K562 (cell line): ENCODE results near the gene YWHAB. TPM values are rescaled to one million over a fixed set of nuclear protein-coding genes. Genes with fewer than 3 reads are reported as not detected.

Experiments used
- ATAC-seq: fragments of 200-7000 bp; cut with Tn5 transposase; 3 replicates; pipeline ENCODE4 v1.9.1; 2020; ENCODE audit warnings: moderate library complexity
- BruUV-seq: library from RNA; stranded (reverse); fragments of 400-500 nt; replicated peaks from 2 replicates; lab custom pipeline; 2021; lab: Mats Ljungman, UMichigan
- CTCF ChIA-PET: fragments of 300-600 bp; formaldehyde crosslinking; extraction: SDS; loops from one replicate; lab custom pipeline; 2021; ENCODE audit warnings: low intra/inter-chr PET ratio; lab: Yijun Ruan, JAX
- POLR2A ChIA-PET: fragments of 300-600, 350-650 bp; sonication (Branson Sonifier 250); formaldehyde crosslinking; extraction: SDS; loops from one replicate; lab custom pipeline; 2021; ENCODE audit warnings: antibody characterized with exemption, inconsistent platforms; lab: Yijun Ruan, JAX
- DNase-seq, 4 experiments: peaks; one replicate each; pipeline versions ENCODE4 v3.0.0 to v3.0.0-alpha.2; 2011 to 2018; ENCODE audit warnings: low spot score in 3 of 4, mixed read lengths in 3 of 4; ENCODE audit errors: extremely low read depth in 1 of 4
- FAIRE-seq: peaks from 2 replicates; lab custom pipeline; 2011; peaks lifted over from hg19 to GRCh38; lab: Jason Lieb, UNC
- H2AFZ ChIP-seq: 2 replicates; pipeline ENCODE4 v1.6.0; 2011; ENCODE audit warnings: low read depth, low read length, control low read depth, inconsistent platforms
- H3K27ac ChIP-seq: fragments of 200-600 bp; 3 replicates; pipeline ENCODE4 v1.8.0; 2011; ENCODE audit warnings: low read depth, mild to moderate bottlenecking, control low read depth, inconsistent platforms, low read length, moderate library complexity, mixed read lengths; ENCODE audit errors: extremely low read depth
- H3K27me3 ChIP-seq, 2 experiments: fragments of 300-600 bp in 1 of 2; 2 replicates in 1 of 2; 3 replicates in 1 of 2; pipeline versions ENCODE4 v1.6.0 to v1.8.0; 2011; ENCODE audit warnings: inconsistent platforms in 2 of 2, low read length in 2 of 2, mild to moderate bottlenecking in 1 of 2, mixed read lengths in 1 of 2, moderate library complexity in 1 of 2; ENCODE audit not compliant: control insufficient read depth in 2 of 2, insufficient read depth in 2 of 2
- H3K36me3 ChIP-seq: fragments of 300-600 bp; 3 replicates; pipeline ENCODE4 v1.8.0; 2011; ENCODE audit warnings: mild to moderate bottlenecking, low read length, inconsistent platforms; ENCODE audit not compliant: control insufficient read depth, insufficient read depth
- H3K4me1 ChIP-seq, 2 experiments: fragments of 200-600 bp in 1 of 2; replicated peaks in 1 of 2; 2 replicates in 1 of 2; 3 replicates in 1 of 2; pipeline versions ENCODE4 v1.5.1 to v1.8.0; 2011; ENCODE audit warnings: inconsistent platforms in 2 of 2, low read length in 2 of 2, mild to moderate bottlenecking in 1 of 2, mixed read lengths in 1 of 2, moderate library complexity in 1 of 2; ENCODE audit not compliant: control insufficient read depth in 2 of 2, insufficient read depth in 2 of 2
- H3K4me2 ChIP-seq: 2 replicates; pipeline ENCODE4 v1.6.1; 2011; ENCODE audit warnings: low read length, control low read depth, inconsistent platforms, mixed read lengths; ENCODE audit not compliant: insufficient read depth
- H3K4me3 ChIP-seq: fragments of 200-600 bp; sonication (generic), shearing (Covaris generic); 2 replicates; pipeline ENCODE4 v1.5.1; 2016; ENCODE audit warnings: control low read depth, inconsistent platforms
- H3K79me2 ChIP-seq: fragments of 200-600 bp; 3 replicates; pipeline ENCODE4 v1.8.0; 2011; ENCODE audit warnings: low read length, inconsistent platforms; ENCODE audit not compliant: control insufficient read depth, insufficient read depth
- H3K9ac ChIP-seq, 2 experiments: 2 replicates each; pipeline versions ENCODE4 v1.6.0 to v1.6.1; 2011; ENCODE audit warnings: low read depth in 2 of 2, low read length in 2 of 2, control low read depth in 1 of 2, inconsistent platforms in 1 of 2, mild to moderate bottlenecking in 1 of 2, mixed read lengths in 1 of 2; ENCODE audit not compliant: insufficient read depth in 1 of 2
- H3K9me1 ChIP-seq: one replicate; pipeline ENCODE4 v1.6.0; 2011; ENCODE audit warnings: inconsistent platforms, mild to moderate bottlenecking, low read length, moderate library complexity; ENCODE audit not compliant: control insufficient read depth, insufficient read depth
- H3K9me3 ChIP-seq: replicated peaks from 2 replicates; pipeline ENCODE4 v1.5.1; 2011; ENCODE audit warnings: low read depth, low read length, inconsistent platforms; ENCODE audit not compliant: control insufficient read depth, insufficient read depth
- H4K20me1 ChIP-seq: replicated peaks from 2 replicates; pipeline ENCODE4 v1.6.1; 2011; ENCODE audit warnings: low read length, inconsistent platforms, mixed read lengths; ENCODE audit not compliant: control insufficient read depth, insufficient read depth
- ASH1L ChIP-seq: fragments of 450-650 bp; IDR thresholded peaks from 2 replicates; pipeline ENCODE4 v1.6.1; 2018; ENCODE audit warnings: borderline replicate concordance, mild to moderate bottlenecking, low read depth; ENCODE audit not compliant: partially characterized antibody
- HOXB6 ChIP-seq: fragments of 250-450 bp; sonication (Bioruptor Pico); IDR thresholded peaks from 2 replicates; pipeline ENCODE4 v1.5.1; 2022; ENCODE audit warnings: mild to moderate bottlenecking, borderline replicate concordance
- RAD21 ChIP-seq, 2 experiments: fragments of 250-450 bp in 1 of 2; fragments of 450-650 bp in 1 of 2; sonication (Bioruptor Pico) in 1 of 2; formaldehyde crosslinking in 1 of 2; IDR thresholded peaks in 1 of 2; conservative IDR thresholded peaks in 1 of 2; 2 replicates each; pipeline versions ENCODE4 v1.4.0 to v1.8.0; 2020 to 2022; ENCODE audit warnings: mild to moderate bottlenecking in 2 of 2, moderate library complexity in 1 of 2
- YY1 ChIP-seq, 3 experiments: IDR thresholded peaks; 2 replicates each; pipeline ENCODE4 v1.6.1; 2011; ENCODE audit warnings: low read length in 2 of 3, mild to moderate bottlenecking in 2 of 3, moderate library complexity in 2 of 3, borderline replicate concordance in 1 of 3, control low read depth in 1 of 3, low read depth in 1 of 3; ENCODE audit not compliant: insufficient read depth in 3 of 3, insufficient replicate concordance in 2 of 3, control insufficient read depth in 1 of 3, insufficient read length in 1 of 3; ENCODE audit errors: extremely low read depth in 1 of 3
- WGBS: fragments of 100-300 bp; shearing (Covaris generic); methylation state at CpG from one replicate; pipeline ENCODE4 v1.1.6; 2016; ENCODE audit warnings: low coverage, mixed read lengths; ENCODE audit not compliant: insufficient coverage; ENCODE audit errors: missing lambda C conversion rate; 5-methylcytosine and 5-hydroxymethylcytosine counted together
- in situ Hi-C: fragments of 300-500 bp; cut with MboI; formaldehyde crosslinking; loops from 4 replicates; pipeline ENCODE4 v1.15.0; 2018; ENCODE audit warnings: inconsistent platforms, mixed read lengths
- intact Hi-C: fragments of 100-400 bp; cut with micrococcal nuclease; formaldehyde crosslinking; loops from 2 replicates; pipeline ENCODE4 v1.14.2; 2022
- polyA plus RNA-seq, 8 experiments: library from polyadenylated mRNA; depleted of rRNA in 4 of 8; stranded (reverse) in 5 of 8; unstranded in 3 of 8; fragments of >200 nt; fragmentation: Nextera tagmentation in 2 of 8; fragmentation: Illumina TruSeq in 1 of 8; extraction: Ambion mirVana in 2 of 8; extraction: Trizol in 1 of 8; gene quantifications; 2 replicates each; pipeline versions ENCODE4 v1.2.1 to v1.2.3, GENCODE V29; 2011 to 2014; ENCODE audit warnings: inconsistent platforms in 1 of 8, missing spikeins in 1 of 8
- total RNA-seq, 7 experiments: library from RNA; depleted of rRNA in 6 of 7; stranded (reverse); fragments of >200 nt in 6 of 7; fragmentation: Illumina TruSeq in 2 of 7; extraction: Trizol in 2 of 7; gene quantifications; 2 replicates each; pipeline versions ENCODE4 v1.2.1 to v1.2.3, GENCODE V29; 2011 to 2021; ENCODE audit warnings: low replicate concordance in 1 of 7
- TF ChIP-seq, protein P1 (sequence below): fragments of 450-650 bp; IDR thresholded peaks from 2 replicates; pipeline ENCODE4 v1.6.1; 2016; ENCODE audit warnings: low read depth, mild to moderate bottlenecking, moderate library complexity

Gene YWHAB
- total and polyA plus RNA-seq, 9 of the 15 experiments (the other 6 are each of a cell fraction or from before 2014, with no cell fraction given), result 60.6 to 185 (median 96.1) TPM

DNA sequence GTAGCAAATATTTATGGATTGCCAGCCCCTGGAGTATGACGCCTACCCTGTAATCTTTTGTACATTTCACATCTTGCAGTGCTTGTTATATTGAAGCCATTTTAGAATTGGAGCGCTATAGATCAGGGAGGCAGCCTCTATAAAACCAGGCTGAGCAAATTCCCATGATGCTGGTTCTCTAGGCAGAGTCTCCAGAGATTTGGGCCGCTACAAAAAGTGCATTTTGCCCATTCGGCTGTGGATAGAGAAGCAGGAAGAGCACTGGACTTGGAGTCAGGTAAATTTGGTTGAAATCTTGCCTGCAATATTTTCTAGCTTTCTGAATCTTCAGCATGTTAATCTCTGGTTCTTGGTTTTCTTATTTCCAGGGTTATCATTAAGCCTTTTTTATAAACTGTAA, 2.0 kb downstream of the YWHAB start:
- CTCF ChIA-PET, result no interaction called here
- H2AFZ ChIP-seq, result no peak overlapping the region
- peaks cover 23% of the 10 kb centered on the region for H4K20me1 ChIP-seq
- peak overlapping the region; percentile 83 for H3K4me2 ChIP-seq
- peak overlapping the region; percentile 64 to 94; a peak in 3 of 4 replicates for H3K9ac ChIP-seq
- POLR2A ChIA-PET, result interaction anchor here (2.3 to 6.5 kb wide), 3 partner anchors 10 to 22 kb away, joined by 8 to 27 read pairs (median 18); partner anchors contain the start of gene PABPC1L
- DNase-seq (no peak), ATAC-seq (no peak), FAIRE-seq (no peak)
- 36% methylated on average over 4 of the region's 4 CpGs for WGBS
- intact Hi-C loops (no loop called here), in situ Hi-C loops (no loop called here)
- peaks cover 71% of the 10 kb centered on the region for H3K79me2 ChIP-seq
- BruUV-seq, result no TSS peak
- peaks cover 8 to 23% of the 10 kb centered on the region in 2 experiments for H3K4me1 ChIP-seq
- H3K4me3 ChIP-seq, result peak overlapping the region; percentile 93; the same call in 1 of the 2 replicates
- no peaks in the 10 kb centered on the region for H3K9me1 ChIP-seq
- no peaks in the 10 kb centered on the region for H3K27me3 ChIP-seq
- peaks cover 55% of the 10 kb centered on the region for H3K36me3 ChIP-seq
- TF ChIP-seq, protein P1, sequence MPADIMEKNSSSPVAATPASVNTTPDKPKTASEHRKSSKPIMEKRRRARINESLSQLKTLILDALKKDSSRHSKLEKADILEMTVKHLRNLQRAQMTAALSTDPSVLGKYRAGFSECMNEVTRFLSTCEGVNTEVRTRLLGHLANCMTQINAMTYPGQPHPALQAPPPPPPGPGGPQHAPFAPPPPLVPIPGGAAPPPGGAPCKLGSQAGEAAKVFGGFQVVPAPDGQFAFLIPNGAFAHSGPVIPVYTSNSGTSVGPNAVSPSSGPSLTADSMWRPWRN, result no peak
- TF ChIP-seq RAD21 (CRISPR knock-in tag; conservative IDR thresholded peaks at IDR 0.05 in 1 of 2, IDR thresholded peaks at IDR 0.05 in 1 of 2) (no peak), HOXB6 (no peak), YY1 (IDR thresholded peaks at IDR 0.05; ENCODE audit: borderline replicate concordance in 1 of 3, control insufficient read depth in 1 of 3, extremely low read depth in 1 of 3, insufficient read depth in 3 of 3, insufficient read length in 1 of 3, insufficient replicate concordance in 2 of 3, low read depth in 1 of 3, low read length in 2 of 3) (no peak), ASH1L (no peak)
- no peaks in the 10 kb centered on the region for H3K9me3 ChIP-seq
- H3K27ac ChIP-seq, result no peak overlapping the region
